PC-9 (cell line): Measurements from ENCODE around the gene SLCO1B3.

Experiments
- CTCF ChIP-seq: fragments of 200-600 bp; sonication (generic); conservative IDR thresholded peaks from 2 replicates; pipeline ENCODE4 v1.6.1; 2017; ENCODE audit warnings: mixed run types, antibody characterized with exemption, mild to moderate bottlenecking, moderate library complexity
- EZH2 ChIP-seq: fragments of 200-600 bp; sonication (generic); IDR thresholded peaks from 2 replicates; pipeline ENCODE4 v1.8.0; 2017; ENCODE audit warnings: antibody characterized with exemption, low read depth

GRCh38 chr12:20865873-20866272 lies 55.4 kb downstream of the SLCO1B3 start:
- no peak for TF ChIP-seq CTCF
- no peak for TF ChIP-seq EZH2
